SK-N-DZ (cell line): Measurements from ENCODE around the gene ZNF200.
A peak's percentile ranks its signal among the peaks of the same experiment; 100 is the strongest.

ENCODE experiments used
- DNase-seq: peaks from one replicate; pipeline ENCODE4 v3.0.0-alpha.2; 2015; ENCODE audit warnings: low spot score

Gene ZNF200

DNA sequence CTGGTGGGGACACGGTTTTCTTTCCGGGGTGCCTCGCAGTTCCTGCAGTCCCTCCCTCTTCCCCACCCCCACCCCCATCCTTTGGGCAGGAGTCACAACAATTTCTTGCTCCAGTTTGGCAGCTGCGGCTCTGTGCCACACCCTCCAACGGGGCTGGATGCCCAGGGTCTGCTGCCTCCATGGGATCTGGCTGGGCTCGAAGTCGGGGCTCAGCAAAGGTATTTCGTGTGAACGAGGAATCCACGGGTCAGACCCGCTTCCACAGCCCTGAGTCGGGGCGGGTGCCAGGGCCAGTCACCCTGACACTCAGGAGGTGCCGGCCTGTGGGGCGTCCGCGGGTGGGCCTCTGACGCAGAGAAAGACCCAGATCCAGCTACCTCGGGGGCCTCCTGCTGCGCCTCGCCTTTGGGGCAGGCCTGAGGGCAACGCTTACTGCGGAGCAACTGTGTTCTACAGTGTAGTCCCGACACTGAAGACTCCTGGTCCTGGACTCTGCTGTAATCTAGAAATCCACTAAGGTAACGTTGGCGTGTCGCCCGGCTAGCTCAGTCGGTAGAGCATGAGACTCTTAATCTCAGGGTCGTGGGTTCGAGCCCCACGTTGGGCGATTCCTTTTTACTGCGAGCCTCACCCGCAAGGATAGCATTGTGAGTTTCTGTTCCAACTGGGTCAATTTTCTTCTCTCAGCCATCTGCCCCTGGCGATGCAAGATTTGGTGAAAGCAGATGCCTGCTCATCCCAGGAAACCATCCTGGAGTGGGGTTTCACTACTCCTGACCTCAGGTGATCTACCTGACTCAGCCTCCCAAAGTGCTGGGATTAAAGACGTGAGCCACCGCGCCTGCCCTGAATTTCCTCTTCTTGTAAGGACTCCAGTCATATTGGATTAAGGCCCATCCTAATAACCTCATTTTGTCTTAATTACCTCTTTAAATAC lies 59.5 kb downstream of the ZNF200 start:
- DNase-seq, result no peak

DNA sequence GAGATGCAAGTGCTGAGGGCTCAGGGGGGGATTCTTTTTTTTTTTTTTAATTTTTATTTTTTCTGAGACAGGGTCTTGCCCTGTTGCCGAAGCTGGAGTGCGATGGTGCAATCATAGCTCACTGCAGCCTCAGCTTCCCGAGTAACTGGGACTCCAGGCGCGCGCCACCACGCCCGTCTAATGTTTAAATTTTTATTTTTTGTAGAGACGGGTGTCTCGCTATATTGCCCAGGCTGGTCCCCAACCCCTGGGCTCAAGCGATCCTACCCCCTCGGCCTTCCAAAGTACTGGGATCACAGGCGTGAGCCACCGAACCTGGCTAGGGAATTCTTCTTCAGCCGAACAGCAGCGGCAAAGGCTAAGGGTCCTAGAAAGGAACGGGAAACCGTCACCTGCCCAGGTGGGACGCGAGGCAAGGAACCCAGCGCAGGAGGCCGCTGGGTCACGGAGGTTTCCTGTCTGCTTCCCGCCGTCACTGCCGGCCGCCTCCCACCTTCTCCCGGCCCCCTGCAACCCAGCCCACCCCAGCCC lies 60.3 kb downstream of the ZNF200 start:
- no peak for DNase-seq

DNA sequence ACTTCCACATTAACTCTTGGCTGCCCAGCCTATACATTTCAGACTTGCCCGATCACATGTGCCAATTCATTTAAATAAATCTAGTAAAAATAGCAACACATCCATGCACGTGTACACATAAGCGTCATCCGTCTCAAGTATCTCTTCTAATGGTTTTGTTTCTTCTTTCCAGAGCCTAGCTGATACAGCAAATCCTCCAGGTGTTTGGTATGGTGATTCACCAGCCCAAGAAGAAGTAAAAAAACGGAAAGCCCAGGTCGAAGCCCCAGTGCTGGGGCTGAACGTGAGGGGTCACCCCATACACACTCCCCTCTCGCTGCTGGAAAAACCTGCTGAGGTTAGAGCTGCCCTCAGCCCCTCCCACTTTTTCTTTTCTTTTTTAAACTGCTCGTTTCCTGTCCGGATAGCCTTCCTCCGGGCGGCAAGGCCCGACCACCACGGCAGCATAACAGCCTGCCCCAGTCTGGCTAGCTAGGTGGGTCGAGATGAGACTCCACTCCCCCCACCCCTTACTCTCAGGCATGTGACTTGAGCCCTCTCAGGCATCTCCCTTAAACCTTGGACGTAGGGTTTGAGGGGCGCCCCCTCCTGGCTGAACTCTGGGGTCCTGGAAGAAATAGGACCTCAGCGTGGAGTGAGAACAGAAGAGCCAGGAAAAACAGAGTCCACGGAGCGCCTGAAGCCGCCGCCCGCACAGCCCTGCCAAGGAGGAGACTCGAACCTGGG lies 60.9 kb downstream of the ZNF200 start:
- DNase-seq, result peak; percentile 68
